ENCODE results near the gene ACYP2.

ACYP2 gene

DNA sequence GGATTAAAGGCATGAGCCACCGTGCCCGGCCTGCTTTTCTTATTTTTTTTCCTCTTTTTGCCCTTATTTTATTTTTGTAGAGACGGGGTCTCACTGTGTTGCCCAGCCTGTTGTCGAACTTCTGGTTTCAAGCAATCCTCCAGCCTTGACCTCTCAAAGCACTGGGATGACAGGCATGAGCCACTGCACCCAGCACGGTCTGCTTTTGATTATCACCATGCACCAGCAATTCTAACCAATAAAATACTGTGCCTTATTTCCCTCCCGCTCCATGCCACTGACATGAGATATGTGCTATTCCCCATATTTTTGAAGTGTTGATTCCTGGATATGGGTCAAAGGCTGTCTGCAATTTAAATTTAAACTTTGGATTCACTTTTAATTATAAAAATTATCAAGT, 42.9 kb downstream of the ACYP2 start:
- no peak for DNase-seq (ENCODE audit: low read depth in 2 of 2)

DNA sequence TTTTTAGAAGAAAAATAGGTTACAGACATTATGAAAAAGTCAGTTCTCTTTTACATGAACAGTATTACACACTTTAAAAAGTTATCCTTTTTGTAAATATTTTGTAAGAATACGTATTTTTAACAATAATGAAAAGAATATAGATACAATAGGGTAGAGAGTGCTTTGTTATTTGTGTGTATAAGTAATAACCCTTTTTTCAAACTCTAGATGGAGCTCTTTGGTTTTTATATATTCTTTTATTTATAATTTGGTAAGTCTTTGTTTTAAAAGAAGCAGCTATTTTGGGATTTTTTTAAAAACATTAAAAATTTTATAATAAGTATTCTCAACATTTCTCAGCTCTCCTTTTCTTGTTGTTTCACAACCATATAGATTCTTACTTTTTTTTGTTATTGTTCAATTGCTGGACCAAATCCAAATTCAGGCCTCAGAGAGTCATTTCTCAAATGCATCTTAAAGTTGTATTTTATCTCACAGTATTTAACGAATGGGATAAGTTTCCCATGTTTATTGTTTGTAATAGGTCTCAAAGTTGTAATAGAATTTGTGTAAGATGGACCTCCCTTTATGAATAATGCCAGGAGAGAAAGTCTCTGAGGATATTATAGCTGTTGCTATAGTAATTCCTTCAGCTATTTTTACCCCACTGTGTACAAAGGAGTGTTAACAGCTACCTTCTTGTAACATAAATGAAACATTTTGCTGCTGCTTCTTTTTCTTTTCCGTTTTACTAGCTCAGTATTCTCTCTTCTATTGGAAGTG, 46.4 kb downstream of the ACYP2 start:
- no peak for DNase-seq (ENCODE audit: low read depth in 2 of 2)

DNA sequence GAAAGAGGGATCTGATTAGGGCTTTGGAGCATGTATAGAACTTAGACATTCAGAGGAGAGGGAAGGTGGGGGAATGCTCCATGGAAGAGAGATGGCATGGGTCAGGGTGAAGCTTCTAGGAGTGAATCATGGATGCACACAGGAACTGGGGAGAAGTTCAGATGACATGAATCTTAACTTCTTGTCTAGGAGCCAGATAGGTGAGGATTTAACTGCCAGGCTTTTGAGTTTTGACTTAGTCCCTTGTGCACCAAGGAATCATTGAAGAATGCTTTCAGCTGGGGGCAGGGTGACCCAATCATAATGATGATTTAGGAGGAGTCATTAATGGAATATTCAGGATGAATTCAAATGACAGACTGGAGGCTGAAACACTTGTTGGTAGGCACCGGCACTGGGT, 48.7 kb downstream of the ACYP2 start:
- no peak for DNase-seq (ENCODE audit: low read depth in 2 of 2)

DNA sequence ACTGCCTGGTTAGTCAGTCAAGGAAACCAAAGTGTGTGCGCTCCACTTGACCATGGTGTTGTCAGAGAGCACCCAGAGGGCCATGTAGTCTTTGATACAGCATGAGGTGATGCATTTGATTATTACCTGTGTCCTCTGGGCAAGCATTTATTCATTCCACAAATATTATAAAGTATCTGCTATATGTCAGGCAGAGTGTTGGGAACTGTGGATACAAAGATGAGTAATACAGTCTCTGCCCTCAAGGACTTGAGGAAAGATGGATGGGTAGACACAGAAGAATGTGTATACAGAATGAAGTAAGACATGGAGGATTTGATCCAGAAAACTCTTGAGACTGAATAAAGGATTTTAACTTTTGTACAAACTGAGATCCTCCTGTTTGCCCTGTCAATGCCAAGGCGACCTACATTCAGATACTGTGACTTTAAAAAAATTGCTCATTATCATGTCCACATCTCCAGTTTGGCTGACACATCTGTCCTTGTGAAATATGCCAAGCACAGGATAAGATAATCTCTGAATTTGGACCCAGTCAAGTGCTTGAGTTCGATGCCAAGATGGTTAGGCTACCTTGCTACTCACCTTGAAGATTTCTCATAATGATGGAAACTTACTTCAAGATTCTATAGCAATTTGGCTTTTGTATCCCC, 50.8 kb downstream of the ACYP2 start:
- no peak for DNase-seq (ENCODE audit: low read depth in 2 of 2)

DNA sequence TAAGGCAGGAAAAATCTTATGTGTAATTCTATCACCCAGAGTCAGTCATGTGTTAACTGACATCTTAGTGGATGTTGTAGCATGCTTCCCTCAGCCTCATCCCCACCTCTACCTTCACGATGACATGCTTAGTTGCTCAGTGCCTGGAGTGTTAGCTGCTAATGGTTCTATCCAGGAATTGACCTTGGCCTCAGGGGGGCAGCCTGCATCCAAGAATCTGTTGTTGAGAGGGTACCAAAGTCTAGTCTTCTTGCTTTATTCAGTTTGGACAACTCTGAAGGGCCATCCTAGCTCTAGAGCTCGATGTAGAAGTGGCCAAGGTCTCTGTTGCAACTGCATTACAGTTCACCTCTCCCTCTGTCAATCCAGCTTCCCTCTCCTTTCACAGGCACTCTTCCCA, 61.2 kb downstream of the ACYP2 start:
- no peak for DNase-seq (ENCODE audit: low read depth in 2 of 2)

DNA sequence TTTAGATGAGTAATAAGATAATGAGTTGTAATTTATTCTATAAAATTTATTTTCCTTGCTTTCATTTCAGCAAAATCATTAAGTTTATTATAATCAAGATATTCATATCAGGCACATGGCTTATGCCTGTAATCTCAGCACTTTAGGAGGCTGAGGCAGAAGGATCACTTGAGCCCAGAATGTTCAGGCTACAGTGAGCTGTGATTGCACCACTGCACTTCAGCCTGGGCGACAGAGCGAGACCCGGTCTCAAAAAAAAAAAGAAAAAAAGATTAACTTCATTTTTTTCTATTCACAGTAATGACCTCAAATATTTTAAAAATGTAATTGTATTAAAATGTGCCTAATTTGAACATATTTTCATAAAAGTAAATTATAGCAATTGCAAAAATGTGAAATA, 67.9 kb downstream of the ACYP2 start:
- no peak for DNase-seq (ENCODE audit: low read depth in 2 of 2)

DNA sequence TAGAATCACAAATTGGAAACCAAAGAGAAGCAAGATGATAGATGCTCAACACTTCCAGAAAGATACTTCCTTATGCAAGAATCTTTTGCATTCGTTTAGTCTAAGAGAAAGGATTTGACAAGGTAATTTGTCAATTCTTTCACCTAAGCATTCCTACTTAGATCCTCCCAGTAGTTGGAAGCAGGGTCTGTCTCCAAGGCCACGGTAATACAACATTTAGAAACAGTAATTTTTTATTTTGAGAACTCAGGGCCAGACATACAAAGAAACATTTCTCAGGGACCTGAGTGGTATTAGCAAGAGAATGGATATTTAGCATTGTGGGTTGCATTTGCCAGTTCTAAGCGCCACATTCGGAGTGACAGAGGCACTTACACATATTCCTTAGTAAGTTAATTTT, 68.6 kb downstream of the ACYP2 start:
- no peak for DNase-seq (ENCODE audit: low read depth in 2 of 2)

DNA sequence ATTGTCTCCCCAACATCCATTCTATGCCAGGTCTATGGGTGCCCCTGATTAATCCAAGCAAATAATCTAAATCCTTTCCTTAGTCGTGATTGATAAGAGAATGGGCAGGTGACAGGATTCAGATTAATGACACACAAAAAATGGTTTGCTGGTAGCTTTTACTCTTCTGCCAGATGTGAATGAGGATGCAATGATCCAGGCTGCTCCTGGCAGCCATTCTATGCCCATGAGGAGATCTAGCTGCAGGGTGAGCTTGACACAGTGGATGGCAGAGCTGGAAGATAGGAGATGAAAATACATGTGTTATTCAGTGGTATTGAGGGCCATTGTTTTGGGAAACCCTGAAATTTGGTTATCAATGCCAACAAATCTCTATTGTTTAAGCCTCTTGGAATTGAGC, 69.7 kb downstream of the ACYP2 start:
- DNase-seq (ENCODE audit: low read depth in 2 of 2): no peak

DNA sequence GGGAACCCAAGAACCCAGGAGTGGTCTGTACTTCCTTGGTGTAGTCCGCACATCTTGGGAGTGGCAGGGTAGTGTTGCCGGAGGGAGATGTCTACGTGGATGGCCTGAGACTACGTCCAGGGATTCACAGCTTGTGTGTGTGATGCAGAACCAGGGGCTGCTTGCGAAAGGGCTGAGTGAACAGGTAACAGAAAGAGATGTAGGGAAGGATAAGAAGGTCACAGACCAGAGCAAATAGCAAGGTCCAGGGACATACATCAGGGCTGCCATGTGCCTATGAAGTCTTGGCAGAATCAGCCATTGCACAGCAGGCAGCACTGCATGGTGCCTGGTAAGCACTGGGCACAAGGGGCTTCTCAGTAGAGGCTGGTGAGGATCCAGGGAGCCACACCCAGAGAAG, 71.9 kb downstream of the ACYP2 start:
- no peak for DNase-seq (ENCODE audit: low read depth in 2 of 2)

DNA sequence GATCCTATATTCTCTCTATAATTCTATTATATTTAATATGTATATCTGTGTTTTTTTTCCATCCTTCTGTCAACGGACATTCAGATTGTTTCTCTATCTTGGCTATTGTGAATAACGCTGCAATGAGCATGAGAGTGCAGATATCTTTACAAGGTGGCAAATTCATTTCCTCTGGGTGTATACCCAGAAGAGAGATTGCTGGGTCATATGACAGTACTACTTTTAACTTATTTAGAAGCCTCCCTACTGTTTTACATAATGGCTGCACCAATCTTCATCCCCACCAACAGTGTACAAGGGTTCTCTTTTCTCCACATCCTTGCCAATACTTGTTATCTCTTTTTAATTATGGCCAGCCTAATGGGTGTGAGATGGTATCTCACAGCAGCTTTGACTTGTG, 74.1 kb downstream of the ACYP2 start:
- no peak for DNase-seq (ENCODE audit: low read depth in 2 of 2)

DNA sequence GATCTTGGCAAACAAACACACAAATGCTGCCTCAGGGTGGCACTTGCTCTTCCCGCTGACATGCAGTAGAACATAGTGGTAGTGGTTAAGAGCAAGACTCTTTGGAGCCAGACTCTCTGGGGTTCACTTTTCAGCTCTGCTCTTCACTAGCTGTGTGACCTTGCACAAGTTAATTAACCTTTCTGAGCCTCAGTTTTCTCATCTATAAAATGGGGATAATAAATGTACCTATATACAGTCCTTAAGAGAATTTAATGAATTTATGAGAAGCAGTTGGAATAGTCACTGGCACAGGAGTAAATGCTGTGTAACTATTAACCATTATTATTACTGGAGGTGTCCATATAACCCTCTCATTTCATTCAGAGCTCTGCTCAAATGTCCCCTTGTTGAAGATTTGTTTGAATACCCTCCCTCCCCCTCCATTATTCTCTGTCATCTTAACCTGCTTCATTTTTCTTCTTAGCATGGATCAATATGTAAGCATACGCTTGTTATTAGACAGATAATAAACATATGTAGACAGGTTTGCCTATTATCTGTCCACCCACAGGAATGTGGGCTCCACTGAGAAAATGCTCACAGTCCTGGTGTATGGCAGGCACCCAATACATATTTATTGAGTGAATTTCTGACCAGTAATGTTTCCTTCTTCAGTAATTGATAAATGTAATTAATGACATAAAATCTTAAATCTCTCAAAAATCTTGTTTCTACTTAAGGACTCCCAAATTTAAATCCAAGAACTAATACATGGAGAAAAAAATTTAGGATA, 76.1 kb downstream of the ACYP2 start:
- no peak for DNase-seq (ENCODE audit: low read depth in 2 of 2)

DNA sequence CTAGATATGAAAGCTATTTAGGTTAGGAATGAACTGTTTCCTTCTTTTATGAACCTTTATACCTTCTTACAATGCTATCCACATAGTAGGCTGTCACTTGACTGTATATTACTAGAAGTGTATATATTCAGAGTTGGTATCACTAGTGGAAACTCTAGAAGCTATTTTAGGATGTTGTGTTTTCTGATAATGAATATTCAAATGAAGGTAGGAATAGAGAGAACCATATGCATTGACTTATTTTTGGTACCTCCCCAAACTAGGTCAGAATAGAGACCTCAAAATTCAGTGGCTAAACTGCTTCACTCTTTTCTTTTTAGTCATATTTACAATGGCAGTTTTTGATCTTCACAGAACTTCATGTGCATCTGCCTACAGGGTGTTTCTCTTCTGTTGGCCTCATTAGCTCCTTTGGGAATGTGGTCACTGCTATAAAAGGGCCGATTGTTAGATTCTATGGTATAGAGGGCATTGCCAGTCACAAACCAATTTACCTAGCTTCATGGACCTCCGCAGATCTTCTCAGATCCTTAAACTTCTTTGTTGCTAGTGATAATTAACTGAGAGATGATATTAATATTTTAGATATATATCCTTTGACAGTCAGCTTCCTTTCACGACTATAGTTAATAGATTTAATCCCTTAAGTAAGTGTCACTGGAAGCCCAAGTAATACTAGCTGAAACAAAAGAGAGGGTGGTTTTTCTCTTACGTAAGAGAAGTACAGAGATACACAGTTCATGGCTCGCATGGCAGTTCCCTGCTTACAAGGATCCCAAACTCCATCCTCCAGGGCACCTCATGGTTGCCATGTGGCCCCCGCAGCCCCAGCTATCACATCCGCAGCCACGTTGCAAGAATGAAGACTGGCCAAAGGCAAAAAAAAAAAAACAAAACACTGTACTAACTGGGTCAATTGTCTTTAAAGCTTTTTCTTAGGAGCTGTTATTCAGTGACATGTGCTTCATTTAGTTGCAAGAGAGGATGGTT, 79.6 kb downstream of the ACYP2 start:
- no peak for DNase-seq (ENCODE audit: low read depth in 2 of 2)

DNA sequence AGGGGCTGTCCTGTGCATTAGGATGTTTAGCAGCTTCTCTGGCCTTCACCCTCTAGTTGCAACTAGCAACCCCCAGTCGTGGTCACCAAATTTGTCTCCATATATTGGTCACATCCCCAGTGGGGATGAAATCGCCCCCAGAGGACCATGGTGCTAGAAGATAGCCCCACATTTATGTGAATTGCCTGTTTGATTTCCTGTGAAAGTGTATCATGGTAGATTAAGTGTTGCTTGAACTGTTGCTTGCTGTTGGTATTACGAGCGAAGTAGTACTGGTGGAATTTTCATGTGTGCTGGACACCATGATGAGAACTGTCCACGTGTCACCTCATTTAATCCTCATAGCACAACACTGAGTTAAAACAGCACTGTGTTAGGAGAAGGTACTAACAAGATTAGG, 81.2 kb downstream of the ACYP2 start:
- no peak for DNase-seq (ENCODE audit: low read depth in 2 of 2)

DNA sequence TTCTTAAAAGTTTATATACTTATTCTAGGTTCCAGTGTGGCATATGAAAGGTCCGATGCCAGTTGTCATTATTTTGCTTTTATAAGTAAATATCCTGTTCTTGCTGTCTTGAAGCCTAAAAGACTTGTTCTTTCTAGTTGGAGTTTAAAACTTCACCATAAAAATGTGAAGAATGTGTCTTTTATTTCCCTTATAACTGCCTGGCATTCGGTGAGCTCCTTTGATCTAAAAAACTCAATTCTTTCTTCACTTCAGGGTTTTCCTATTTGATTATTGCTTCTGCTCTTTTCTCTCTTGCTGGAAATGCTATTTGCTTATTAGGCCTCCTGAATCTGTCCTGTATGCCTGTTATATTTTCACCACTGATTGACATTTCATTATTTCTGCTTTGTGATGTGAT, 89.1 kb downstream of the ACYP2 start:
- no peak for DNase-seq (ENCODE audit: low read depth in 2 of 2)

DNA sequence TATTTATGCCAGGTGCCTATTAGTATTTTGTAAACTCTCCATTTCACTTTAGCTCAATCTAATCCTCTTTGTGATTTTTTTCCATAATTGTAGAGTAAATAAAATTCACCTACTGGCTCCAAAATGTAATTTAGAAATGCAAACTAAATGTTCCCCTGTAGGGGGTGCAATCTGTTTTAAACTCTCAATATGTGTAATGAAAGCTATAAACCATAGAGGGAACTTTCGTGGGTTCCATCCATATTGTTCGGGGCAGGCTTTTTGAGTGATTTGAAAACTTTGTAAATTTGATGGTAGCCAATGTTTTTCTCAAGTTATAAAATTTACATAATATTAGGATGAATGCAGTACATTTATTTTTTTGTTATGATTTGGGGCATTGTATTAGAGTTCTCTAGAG, 91.2 kb downstream of the ACYP2 start:
- DNase-seq (ENCODE audit: low read depth in 2 of 2): no peak

DNA sequence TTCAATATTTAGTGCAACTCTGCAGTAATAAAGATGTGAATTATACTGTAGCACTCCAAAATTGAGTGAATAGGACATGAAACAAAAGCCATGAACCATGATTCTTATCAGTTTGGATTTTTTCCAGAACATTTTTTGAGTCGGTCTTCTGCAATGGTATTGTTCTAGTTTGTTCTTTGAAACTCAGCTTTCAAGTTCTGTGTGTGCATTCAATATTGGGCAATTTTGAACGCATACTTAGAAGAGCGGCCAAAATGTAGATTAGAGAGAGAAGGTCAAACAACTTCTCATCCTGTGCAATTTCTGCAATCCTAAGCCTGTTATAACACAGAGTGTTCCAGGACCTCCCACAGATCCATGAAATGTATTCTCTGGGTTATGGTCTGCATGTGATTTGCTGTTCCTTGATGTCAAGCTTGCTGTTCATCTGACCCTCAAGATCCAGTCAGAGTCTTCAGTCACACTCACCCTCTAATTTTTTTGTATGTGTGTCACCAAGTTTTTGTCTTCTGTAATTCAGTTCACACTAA, 92.3 kb downstream of the ACYP2 start:
- DNase-seq (ENCODE audit: low read depth in 2 of 2): no peak

DNA sequence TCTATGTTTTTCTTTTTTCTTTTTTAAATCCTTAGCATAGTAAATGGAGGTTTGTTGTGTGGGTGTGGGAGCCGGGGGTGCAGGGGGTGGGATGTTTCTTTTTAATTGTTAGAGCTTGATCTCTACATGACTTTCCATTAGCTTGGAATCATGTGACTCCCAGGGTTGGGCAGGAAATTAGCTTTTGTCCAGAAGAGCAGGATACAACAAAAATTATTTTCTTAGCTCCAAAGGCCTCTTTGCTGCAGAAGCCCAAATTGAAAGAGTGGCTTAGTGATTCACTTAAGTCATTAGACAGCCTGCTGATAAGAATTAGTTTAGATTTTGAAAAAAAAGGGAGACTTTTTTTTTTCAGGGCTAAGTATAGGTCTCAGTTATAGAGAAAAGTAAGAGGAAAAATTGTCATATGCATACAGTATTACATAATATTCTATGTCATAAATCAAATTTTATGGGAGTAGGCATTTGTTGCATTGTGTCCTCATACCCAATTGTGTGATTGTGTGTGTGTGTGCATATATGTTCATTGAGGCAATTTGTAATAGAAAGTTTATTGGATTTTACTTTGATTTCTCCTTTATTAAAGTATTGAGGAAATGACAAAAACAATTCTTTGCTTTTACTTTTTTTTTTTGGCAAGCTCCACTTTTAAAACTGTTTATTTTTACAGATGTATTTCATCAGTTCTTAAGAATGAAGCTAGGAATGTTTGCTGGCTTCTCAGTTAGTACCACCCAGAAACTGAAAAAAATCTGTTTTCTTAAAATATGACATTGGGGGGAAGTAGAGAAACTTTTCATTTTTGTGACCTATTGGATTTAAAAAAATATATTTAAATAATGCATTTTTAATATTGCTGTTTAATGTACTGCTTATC, 93.2 kb downstream of the ACYP2 start:
- DNase-seq (ENCODE audit: low read depth in 2 of 2): no peak

DNA sequence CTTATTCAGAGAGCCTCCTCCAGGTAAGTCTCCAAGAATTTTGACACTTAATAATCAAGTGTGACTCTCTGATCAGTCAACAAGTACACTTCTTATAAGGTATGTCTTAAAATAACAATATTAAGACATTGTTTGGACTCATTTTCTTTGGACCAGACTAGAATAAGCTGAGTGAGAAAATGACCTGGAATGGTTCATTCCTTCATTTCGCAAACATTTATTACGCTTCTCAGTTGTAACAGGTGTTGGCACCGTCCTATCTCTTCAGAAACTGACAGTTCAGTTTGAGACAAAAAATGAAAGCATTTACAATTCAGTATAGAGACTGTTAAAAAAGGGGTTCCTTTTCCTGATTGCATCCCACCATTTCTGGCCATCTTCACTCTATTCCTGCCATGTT, 94.0 kb downstream of the ACYP2 start:
- DNase-seq (ENCODE audit: low read depth in 2 of 2): no peak

DNA sequence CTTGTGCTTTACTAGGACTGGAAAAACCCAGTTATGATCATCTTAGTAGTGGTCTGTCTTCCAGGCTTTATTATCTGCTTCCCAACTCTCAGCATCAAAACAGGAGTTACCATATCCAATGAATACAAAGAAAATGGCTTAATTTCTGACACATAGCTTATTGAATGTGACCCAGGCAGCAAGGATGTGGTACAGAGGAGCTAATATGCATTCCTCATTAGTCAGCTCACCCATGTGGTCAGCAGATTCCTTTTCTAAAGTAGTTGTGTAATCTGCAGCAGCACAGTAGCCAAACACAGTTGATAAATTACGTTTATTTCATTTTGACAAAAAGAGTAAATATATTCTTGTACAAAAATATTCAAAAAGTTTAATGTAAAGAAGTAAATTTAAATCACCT, 97.0 kb downstream of the ACYP2 start:
- DNase-seq (ENCODE audit: low read depth in 2 of 2): no peak

DNA sequence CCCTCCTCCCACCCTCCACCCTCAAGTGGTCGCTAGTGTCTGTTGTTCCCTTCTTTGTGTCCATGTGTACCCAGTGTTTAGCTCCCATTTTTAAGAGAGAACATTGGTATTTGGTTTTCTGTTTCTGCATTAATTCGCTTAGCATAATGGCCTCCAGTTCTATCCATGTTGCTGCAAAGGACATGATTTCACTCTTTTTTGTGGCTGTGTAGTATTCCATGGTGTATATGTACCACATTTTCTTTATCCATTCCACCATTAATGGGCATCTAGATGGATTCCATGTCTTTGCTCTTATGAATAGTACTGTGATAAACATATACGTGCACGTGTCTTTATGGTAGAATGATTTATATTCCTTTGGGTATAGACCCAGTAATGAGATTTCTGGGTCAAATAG, 97.7 kb downstream of the ACYP2 start:
- no peak for DNase-seq (ENCODE audit: low read depth in 2 of 2)

DNA sequence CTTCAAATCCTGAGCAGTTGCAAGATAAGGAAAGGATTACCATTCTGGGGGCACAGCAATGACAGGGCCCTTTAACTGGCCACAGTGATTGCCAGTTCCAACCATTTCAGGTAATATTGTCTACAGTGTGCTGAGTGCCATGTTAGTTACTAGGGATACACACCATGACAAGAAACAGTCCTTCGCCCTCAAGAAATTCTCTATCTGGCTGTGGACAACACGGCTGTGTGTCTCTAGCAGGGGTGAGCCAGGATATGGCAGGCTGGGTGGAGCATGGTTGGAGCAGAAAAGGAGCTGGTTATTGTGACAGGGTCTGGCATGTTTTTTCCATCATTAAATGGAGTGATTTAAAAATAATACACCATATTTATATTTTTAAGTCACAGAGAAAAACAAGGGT, 109.6 kb downstream of the ACYP2 start:
- DNase-seq (ENCODE audit: low read depth in 2 of 2): no peak
